Measurements from ENCODE around the gene BRCA1.
"Not testable (repeated sequence)": the region's sequence is repeated elsewhere in the genome, so short reads cannot be mapped to it uniquely, and the experiment has no call there.

Gene BRCA1

DNA sequence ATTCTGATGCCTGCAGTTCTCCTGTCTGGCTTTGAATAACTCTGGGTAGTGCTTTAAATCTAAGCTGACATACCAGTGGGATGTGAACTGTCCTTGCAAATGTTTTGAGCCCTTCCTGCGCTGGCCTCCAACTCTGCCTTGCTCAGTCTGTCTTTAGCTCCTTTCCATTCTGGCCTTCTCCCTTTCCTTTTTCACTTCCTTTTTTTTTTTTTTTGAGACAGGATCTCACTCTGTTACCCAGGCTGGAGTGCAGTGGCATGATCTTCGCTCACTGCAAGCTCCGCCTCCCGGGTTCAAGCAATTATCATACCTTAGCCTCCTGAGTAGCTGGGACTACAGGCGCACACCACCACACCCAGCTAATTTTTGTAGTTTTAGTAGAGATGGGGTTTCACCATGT lies 8.3 kb upstream of the BRCA1 start:
- H3K4me1 ChIP-seq (ENCODE audit: control insufficient read depth in 1 of 2, insufficient read depth in 2 of 2, low read length in 2 of 2); H3K9me3 ChIP-seq (ENCODE audit: control insufficient read depth in 1 of 2, low read length in 2 of 2); H3K4me3 ChIP-seq (ENCODE audit: low read depth in 1 of 2, low read length in 2 of 2); H3K27ac ChIP-seq (ENCODE audit: low read depth, low read length); H3K27me3 ChIP-seq (ENCODE audit: control insufficient read depth in 1 of 2, insufficient read depth in 2 of 2, low read length in 2 of 2); H3K9ac ChIP-seq (ENCODE audit: low read depth in 1 of 2, low read length in 2 of 2): not testable (repeated sequence)
- peaks cover 9 to 22% of the 10 kb centered on the region in 2 donors for H3K36me3 ChIP-seq (ENCODE audit: control insufficient read depth in 1 of 2, insufficient read depth in 2 of 2, low read length in 2 of 2)

DNA sequence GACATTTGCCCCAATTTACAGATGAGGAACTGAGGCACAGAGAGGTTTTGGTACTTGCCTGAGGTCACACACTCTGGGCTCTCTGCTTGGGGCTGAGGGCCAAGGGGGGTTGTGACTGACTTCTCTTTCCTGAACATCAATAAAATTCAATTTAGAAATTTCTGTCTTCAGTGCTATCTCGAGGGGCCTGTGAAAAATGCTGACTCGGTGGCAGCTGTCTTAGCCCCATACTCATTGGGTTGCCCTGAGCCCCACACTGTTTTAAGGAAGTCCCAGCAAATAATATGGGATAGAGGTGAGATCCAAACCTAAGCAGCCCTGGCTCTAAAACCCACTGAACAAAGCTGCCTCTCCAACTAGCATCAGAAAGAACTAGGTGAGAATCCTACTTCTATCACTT lies 7.0 kb upstream of the BRCA1 start:
- H3K4me3 ChIP-seq (ENCODE audit: low read depth in 1 of 2, low read length in 2 of 2) = no peak overlapping the region
- peaks cover 0 to 4% of the 10 kb centered on the region in 2 donors for H3K4me1 ChIP-seq (ENCODE audit: control insufficient read depth in 1 of 2, insufficient read depth in 2 of 2, low read length in 2 of 2)
- H3K27ac ChIP-seq (ENCODE audit: low read depth, low read length) = no peak overlapping the region
- no peak overlapping the region for H3K9ac ChIP-seq (ENCODE audit: low read depth in 1 of 2, low read length in 2 of 2)
- no peaks in the 10 kb centered on the region for H3K27me3 ChIP-seq (ENCODE audit: control insufficient read depth in 1 of 2, insufficient read depth in 2 of 2, low read length in 2 of 2)
- peaks cover 9 to 28% of the 10 kb centered on the region in 2 donors for H3K36me3 ChIP-seq (ENCODE audit: control insufficient read depth in 1 of 2, insufficient read depth in 2 of 2, low read length in 2 of 2)
- H3K9me3 ChIP-seq (ENCODE audit: control insufficient read depth in 1 of 2, low read length in 2 of 2) = no peaks in the 10 kb centered on the region

DNA sequence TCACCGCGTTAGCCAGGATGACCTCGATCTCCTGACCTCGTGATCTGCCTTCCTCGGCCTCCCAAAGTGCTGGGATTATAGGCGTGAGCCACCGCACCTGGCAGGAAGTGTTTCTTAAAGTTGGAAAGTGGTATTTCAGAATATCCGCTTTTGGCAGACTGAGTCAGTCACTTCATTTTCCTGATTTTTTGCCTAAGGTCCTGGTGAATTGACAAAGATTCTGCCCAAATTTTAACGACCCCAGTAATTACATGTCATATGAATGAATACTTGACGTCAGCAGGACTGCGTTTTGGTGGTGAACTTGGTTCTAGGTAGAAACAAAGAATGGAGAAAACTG lies 4.5 kb upstream of the BRCA1 start:
- Histone ChIP-seq H3K27me3 (ENCODE audit: control insufficient read depth in 1 of 2, insufficient read depth in 2 of 2, low read length in 2 of 2) (no peaks in the 10 kb centered on the region), H3K36me3 (ENCODE audit: control insufficient read depth in 1 of 2, insufficient read depth in 2 of 2, low read length in 2 of 2) (peaks cover 7 to 23% of the 10 kb centered on the region in 2 donors), H3K9ac (ENCODE audit: low read depth in 1 of 2, low read length in 2 of 2) (no peak overlapping the region), H3K4me1 (ENCODE audit: control insufficient read depth in 1 of 2, insufficient read depth in 2 of 2, low read length in 2 of 2) (peaks cover 9 to 14% of the 10 kb centered on the region in 2 donors), H3K4me3 (ENCODE audit: low read depth in 1 of 2, low read length in 2 of 2) (no peak overlapping the region), H3K27ac (ENCODE audit: low read depth, low read length) (no peak overlapping the region), H3K9me3 (ENCODE audit: control insufficient read depth in 1 of 2, low read length in 2 of 2) (no peaks in the 10 kb centered on the region)

DNA sequence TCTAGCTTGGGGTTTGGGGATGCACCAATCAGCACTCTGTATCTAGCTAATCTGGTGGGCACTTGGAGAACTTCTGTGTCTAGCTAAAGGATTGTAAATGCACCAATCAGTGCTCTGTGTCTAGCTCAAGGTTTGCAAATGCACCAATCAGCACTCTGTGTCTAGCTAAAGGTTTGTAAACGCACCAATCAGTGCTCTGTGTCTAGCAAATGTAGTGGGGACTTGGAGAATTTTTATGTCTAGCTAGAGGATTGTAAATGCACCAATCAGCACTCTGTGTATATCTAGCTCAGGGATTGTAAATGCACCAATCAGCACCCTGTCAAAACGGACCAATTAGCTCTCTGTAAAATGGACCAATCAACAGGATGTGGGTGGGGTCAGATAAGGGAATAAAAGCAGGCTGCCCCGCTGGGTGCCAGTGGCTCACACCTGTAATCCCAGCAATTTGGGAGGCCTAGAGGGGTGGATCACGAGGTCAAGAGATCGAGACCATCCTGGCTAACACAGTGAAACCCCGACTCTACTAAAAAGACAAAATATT lies 2.2 kb upstream of the BRCA1 start:
- not testable (repeated sequence) for H3K9ac ChIP-seq (ENCODE audit: low read depth in 1 of 2, low read length in 2 of 2); H3K27me3 ChIP-seq (ENCODE audit: control insufficient read depth in 1 of 2, insufficient read depth in 2 of 2, low read length in 2 of 2); H3K9me3 ChIP-seq (ENCODE audit: control insufficient read depth in 1 of 2, low read length in 2 of 2); H3K4me3 ChIP-seq (ENCODE audit: low read depth in 1 of 2, low read length in 2 of 2); H3K36me3 ChIP-seq (ENCODE audit: control insufficient read depth in 1 of 2, insufficient read depth in 2 of 2, low read length in 2 of 2); H3K27ac ChIP-seq (ENCODE audit: low read depth, low read length)
- H3K4me1 ChIP-seq (ENCODE audit: control insufficient read depth in 1 of 2, insufficient read depth in 2 of 2, low read length in 2 of 2) = peaks cover 9 to 18% of the 10 kb centered on the region in 2 donors

GRCh38 chr17:43126911-43127290 lies 1.7 kb upstream of the BRCA1 start:
- H3K9me3 ChIP-seq (ENCODE audit: control insufficient read depth in 1 of 2, low read length in 2 of 2) = no peaks in the 10 kb centered on the region
- H3K4me1 ChIP-seq (ENCODE audit: control insufficient read depth in 1 of 2, insufficient read depth in 2 of 2, low read length in 2 of 2) = peaks cover 9 to 18% of the 10 kb centered on the region in 2 donors
- no peak overlapping the region for H3K9ac ChIP-seq (ENCODE audit: low read depth in 1 of 2, low read length in 2 of 2)
- H3K36me3 ChIP-seq (ENCODE audit: control insufficient read depth in 1 of 2, insufficient read depth in 2 of 2, low read length in 2 of 2) = peaks cover 0 to 6% of the 10 kb centered on the region in 2 donors
- H3K4me3 ChIP-seq (ENCODE audit: low read depth in 1 of 2, low read length in 2 of 2) = no peak overlapping the region
- no peak overlapping the region for H3K27ac ChIP-seq (ENCODE audit: low read depth, low read length)
- H3K27me3 ChIP-seq (ENCODE audit: control insufficient read depth in 1 of 2, insufficient read depth in 2 of 2, low read length in 2 of 2) = no peaks in the 10 kb centered on the region

GRCh38 chr17:43125967-43126910 lies 1.1 kb upstream of the BRCA1 start:
- H3K4me1 ChIP-seq (ENCODE audit: control insufficient read depth in 1 of 2, insufficient read depth in 2 of 2, low read length in 2 of 2) = peaks cover 9 to 18% of the 10 kb centered on the region in 2 donors
- peak overlapping the region; percentile 73 to 76 for H3K9ac ChIP-seq (ENCODE audit: low read depth in 1 of 2, low read length in 2 of 2)
- peak overlapping the region; percentile 15 for H3K27ac ChIP-seq (ENCODE audit: low read depth, low read length)

DNA sequence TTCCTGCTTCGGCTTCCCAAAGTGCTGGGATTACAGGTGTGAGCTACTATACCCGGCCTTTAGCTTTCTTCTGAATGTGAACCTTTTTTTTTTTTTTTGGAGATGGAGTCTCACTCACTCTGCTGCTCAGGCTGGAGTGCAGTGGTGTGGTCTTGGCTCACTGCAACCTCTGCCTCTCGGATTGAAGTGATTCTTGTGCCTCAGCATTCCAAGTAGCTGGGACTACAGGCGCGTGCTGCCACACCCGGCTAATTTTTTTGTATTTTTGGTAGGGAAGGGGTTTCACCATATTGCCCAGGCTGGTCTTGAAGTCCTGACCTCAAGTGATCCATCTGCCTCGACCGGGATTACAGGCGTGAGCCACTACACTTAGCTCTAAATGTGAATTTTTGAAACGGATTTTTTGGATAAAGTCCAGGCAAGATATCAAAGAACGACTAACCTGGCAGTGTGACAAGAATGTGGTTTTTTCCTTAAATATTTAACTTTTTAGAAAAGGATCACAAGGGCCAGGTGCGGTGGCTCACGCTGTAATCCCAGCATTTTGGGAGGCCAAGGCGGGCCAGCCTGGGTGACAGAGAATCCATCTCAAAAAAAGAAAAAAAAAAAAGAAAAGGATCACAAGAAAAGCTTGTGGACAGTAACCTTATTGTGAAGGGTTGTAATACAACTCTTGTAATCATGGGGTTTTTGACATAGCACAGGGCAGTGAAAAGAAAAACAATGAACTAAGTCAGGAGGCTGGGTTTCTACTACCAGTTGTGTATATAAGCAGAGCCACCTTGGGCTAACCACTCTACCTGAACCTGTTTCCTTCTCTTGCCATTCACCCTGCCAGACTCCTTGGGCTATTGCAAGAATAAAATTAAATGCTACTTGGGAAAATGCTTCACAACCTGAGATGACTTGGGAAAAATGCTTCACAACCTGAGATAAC lies 6.2 kb downstream of the BRCA1 start:
- H3K27me3 ChIP-seq (ENCODE audit: control insufficient read depth in 1 of 2, insufficient read depth in 2 of 2, low read length in 2 of 2) = no peaks in the 10 kb centered on the region

More at GRCh38 chr17:43125967-43126910, 1.1 kb upstream of the BRCA1 start:
- H3K36me3 ChIP-seq (ENCODE audit: control insufficient read depth in 1 of 2, insufficient read depth in 2 of 2, low read length in 2 of 2) = peaks cover 0 to 6% of the 10 kb centered on the region in 2 donors
- peak overlapping the region; percentile 74 to 90 for H3K4me3 ChIP-seq (ENCODE audit: low read depth in 1 of 2, low read length in 2 of 2)
- no peaks in the 10 kb centered on the region for H3K27me3 ChIP-seq (ENCODE audit: control insufficient read depth in 1 of 2, insufficient read depth in 2 of 2, low read length in 2 of 2)
- H3K9me3 ChIP-seq (ENCODE audit: control insufficient read depth in 1 of 2, low read length in 2 of 2) = no peaks in the 10 kb centered on the region

DNA sequence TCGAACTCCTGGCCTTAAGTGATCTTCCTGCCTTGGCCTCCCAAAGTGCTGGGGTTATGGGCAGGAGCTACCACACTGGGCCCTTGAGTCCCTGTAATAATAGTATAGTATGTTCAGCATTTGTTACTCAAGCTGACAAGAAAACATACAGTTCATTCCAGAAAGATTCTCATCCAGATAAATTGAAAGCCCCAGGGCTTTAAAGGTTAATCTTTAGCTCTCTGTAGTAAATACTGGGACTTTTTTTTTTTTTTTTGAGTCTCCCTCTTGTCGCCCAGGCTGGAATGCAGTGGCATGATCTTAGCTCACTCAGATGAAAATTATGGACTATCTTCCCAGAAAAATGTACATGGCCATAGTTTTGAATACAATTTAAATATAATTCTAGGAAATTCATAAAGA lies 11.0 kb downstream of the BRCA1 start:
- H3K27me3 ChIP-seq (ENCODE audit: control insufficient read depth in 1 of 2, insufficient read depth in 2 of 2, low read length in 2 of 2) = no peaks in the 10 kb centered on the region
- no peaks in the 10 kb centered on the region for H3K36me3 ChIP-seq (ENCODE audit: control insufficient read depth in 1 of 2, insufficient read depth in 2 of 2, low read length in 2 of 2)
- H3K9me3 ChIP-seq (ENCODE audit: control insufficient read depth in 1 of 2, low read length in 2 of 2) = no peaks in the 10 kb centered on the region
- H3K27ac ChIP-seq (ENCODE audit: low read depth, low read length) = no peak overlapping the region
- no peaks in the 10 kb centered on the region for H3K4me1 ChIP-seq (ENCODE audit: control insufficient read depth in 1 of 2, insufficient read depth in 2 of 2, low read length in 2 of 2)
- H3K4me3 ChIP-seq (ENCODE audit: low read depth in 1 of 2, low read length in 2 of 2) = no peak overlapping the region
- no peak overlapping the region for H3K9ac ChIP-seq (ENCODE audit: low read depth in 1 of 2, low read length in 2 of 2)

More for the DNA sequence above, 6.2 kb downstream of the BRCA1 start:
- Histone ChIP-seq H3K27ac (ENCODE audit: low read depth, low read length) (no peak overlapping the region), H3K4me3 (ENCODE audit: low read depth in 1 of 2, low read length in 2 of 2) (no peak overlapping the region), H3K9ac (ENCODE audit: low read depth in 1 of 2, low read length in 2 of 2) (no peak overlapping the region), H3K36me3 (ENCODE audit: control insufficient read depth in 1 of 2, insufficient read depth in 2 of 2, low read length in 2 of 2) (no peaks in the 10 kb centered on the region), H3K9me3 (ENCODE audit: control insufficient read depth in 1 of 2, low read length in 2 of 2) (no peaks in the 10 kb centered on the region), H3K4me1 (ENCODE audit: control insufficient read depth in 1 of 2, insufficient read depth in 2 of 2, low read length in 2 of 2) (no peaks in the 10 kb centered on the region)

DNA sequence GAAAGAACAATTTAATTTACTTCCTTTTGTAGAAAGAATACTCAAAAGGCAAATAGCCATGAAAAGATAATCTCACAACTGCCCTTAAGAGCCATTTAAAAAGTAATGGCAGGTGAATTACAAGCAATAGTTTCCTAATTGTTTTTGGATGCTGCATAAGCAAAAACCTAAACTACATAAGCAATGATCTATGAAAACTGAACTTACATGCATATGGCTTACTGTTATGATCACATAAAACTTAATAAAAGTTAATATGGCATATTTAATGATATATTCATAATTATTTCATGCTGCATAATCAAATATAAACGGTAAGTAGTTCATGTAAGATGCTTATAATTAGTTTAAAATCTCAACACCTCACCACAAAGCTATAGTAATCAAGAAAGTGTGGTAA lies 18.6 kb downstream of the BRCA1 start:
- no peak overlapping the region for H3K9ac ChIP-seq (ENCODE audit: low read depth in 1 of 2, low read length in 2 of 2)
- H3K27me3 ChIP-seq (ENCODE audit: control insufficient read depth in 1 of 2, insufficient read depth in 2 of 2, low read length in 2 of 2) = no peaks in the 10 kb centered on the region
- no peaks in the 10 kb centered on the region for H3K4me1 ChIP-seq (ENCODE audit: control insufficient read depth in 1 of 2, insufficient read depth in 2 of 2, low read length in 2 of 2)
- peaks cover 0 to 8% of the 10 kb centered on the region in 2 donors for H3K36me3 ChIP-seq (ENCODE audit: control insufficient read depth in 1 of 2, insufficient read depth in 2 of 2, low read length in 2 of 2)
- no peak overlapping the region for H3K4me3 ChIP-seq (ENCODE audit: low read depth in 1 of 2, low read length in 2 of 2)
- H3K9me3 ChIP-seq (ENCODE audit: control insufficient read depth in 1 of 2, low read length in 2 of 2) = no peaks in the 10 kb centered on the region
- H3K27ac ChIP-seq (ENCODE audit: low read depth, low read length) = no peak overlapping the region

GRCh38 chr17:43105146-43105545 lies 20.0 kb downstream of the BRCA1 start:
- Histone ChIP-seq H3K4me3 (ENCODE audit: low read depth in 1 of 2, low read length in 2 of 2) (no peak overlapping the region), H3K4me1 (ENCODE audit: control insufficient read depth in 1 of 2, insufficient read depth in 2 of 2, low read length in 2 of 2) (no peaks in the 10 kb centered on the region), H3K36me3 (ENCODE audit: control insufficient read depth in 1 of 2, insufficient read depth in 2 of 2, low read length in 2 of 2) (peaks cover 0 to 8% of the 10 kb centered on the region in 2 donors), H3K9ac (ENCODE audit: low read depth in 1 of 2, low read length in 2 of 2) (no peak overlapping the region), H3K27ac (ENCODE audit: low read depth, low read length) (no peak overlapping the region), H3K9me3 (ENCODE audit: control insufficient read depth in 1 of 2, low read length in 2 of 2) (no peaks in the 10 kb centered on the region), H3K27me3 (ENCODE audit: control insufficient read depth in 1 of 2, insufficient read depth in 2 of 2, low read length in 2 of 2) (no peaks in the 10 kb centered on the region)
